Activated effector memory CD4-positive, alpha-beta T cell treated with Interleukin-2 at 50 U/mL for 16 hours (primary cell): Measurements from ENCODE around the gene NUP43.
A peak's percentile ranks its signal among the peaks of the same experiment; 100 is the strongest.
"Not testable (repeated sequence)": the region's sequence is repeated elsewhere in the genome, so short reads cannot be mapped to it uniquely, and the experiment has no call there.

ENCODE experiments used
- DNase-seq: peaks from one replicate; pipeline ENCODE4 v3.0.0-alpha.2; 2020

NUP43 gene

GRCh38 chr6:149746147-149746946 lies at the start of gene NUP43:
Gene NUP43 (minus strand): TSS chr6:149746529. CDS start chr6:149746495, 34 bp downstream.
- peak; percentile 89 for DNase-seq

- no peak for DNase-seq
Observed at GRCh38 chr6:149783551-149783950, 37.2 kb upstream of the NUP43 start.

GRCh38 chr6:149782337-149782736 lies 36.0 kb upstream of the NUP43 start:
- no peak for DNase-seq

GRCh38 chr6:149781715-149782114 lies 35.4 kb upstream of the NUP43 start:
- DNase-seq: no peak

- no peak for DNase-seq
Observed at GRCh38 chr6:149779644-149779963, 33.3 kb upstream of the NUP43 start.

- no peak for DNase-seq
Observed at GRCh38 chr6:149777624-149778023, 31.3 kb upstream of the NUP43 start.

GRCh38 chr6:149771925-149772324 lies 25.6 kb upstream of the NUP43 start:
- DNase-seq: no peak

- DNase-seq: no peak
Observed at GRCh38 chr6:149771185-149771584, 24.9 kb upstream of the NUP43 start.

GRCh38 chr6:149769676-149770075 lies 23.3 kb upstream of the NUP43 start:
- no peak for DNase-seq

GRCh38 chr6:149766156-149766769 lies 19.9 kb upstream of the NUP43 start:
- no peak for DNase-seq

- no peak for DNase-seq
Observed at GRCh38 chr6:149763866-149764265, 17.5 kb upstream of the NUP43 start.

- no peak for DNase-seq
Observed at GRCh38 chr6:149761438-149761837, 15.1 kb upstream of the NUP43 start.

- no peak for DNase-seq
Observed at GRCh38 chr6:149756261-149756636, 9.9 kb upstream of the NUP43 start.

GRCh38 chr6:149755300-149756260 lies 9.3 kb upstream of the NUP43 start:
- no peak for DNase-seq

- DNase-seq: no peak
Observed at GRCh38 chr6:149754548-149754947, 8.2 kb upstream of the NUP43 start.

GRCh38 chr6:149753374-149753637 lies 7.0 kb upstream of the NUP43 start:
- not testable (repeated sequence) for DNase-seq

- no peak for DNase-seq
Observed at GRCh38 chr6:149752600-149753373, 6.5 kb upstream of the NUP43 start.

- not testable (repeated sequence) for DNase-seq
Observed at GRCh38 chr6:149751920-149752319, 5.6 kb upstream of the NUP43 start.

- DNase-seq: no peak
Observed at GRCh38 chr6:149751239-149751638, 4.9 kb upstream of the NUP43 start.

GRCh38 chr6:149750136-149750609 lies 3.8 kb upstream of the NUP43 start:
- peak; percentile 23 for DNase-seq

- peak; percentile 91 for DNase-seq
Observed at GRCh38 chr6:149749594-149750135, 3.3 kb upstream of the NUP43 start, which contains the start of gene PCMT1. Gene PCMT1 (plus strand): TSS chr6:149749741. CDS start chr6:149749902, 161 bp downstream.

- DNase-seq: not testable (repeated sequence)
Observed at GRCh38 chr6:149749082-149749593, 2.8 kb upstream of the NUP43 start.
